ENCODE data around the gene KCNJ16.

DNA sequence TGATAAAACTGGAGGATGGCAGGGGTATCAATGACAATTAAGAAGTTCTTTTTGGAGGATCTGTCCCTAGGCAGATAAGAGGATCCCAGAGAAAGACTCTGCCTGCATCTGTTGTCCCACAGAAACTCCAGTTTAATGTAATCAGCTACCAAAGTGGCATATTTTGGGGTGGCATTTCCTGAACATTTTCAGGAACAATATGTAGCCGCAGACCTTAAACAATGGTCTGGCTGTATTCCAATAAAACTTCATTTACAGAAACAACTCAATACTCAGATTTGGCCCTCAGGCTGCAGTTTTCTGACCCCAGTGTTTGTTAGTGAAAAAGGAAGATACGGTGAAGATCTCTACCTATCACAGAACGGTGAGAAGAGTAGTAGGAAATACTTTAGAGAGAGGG is 46.1 kb downstream of the KCNJ16 start:
- TF ChIP-seq TAF1 (IDR thresholded peaks at IDR 0.05; ENCODE audit: borderline replicate concordance, low read depth, low read length) = no peak
- no peak for TF ChIP-seq POLR2A (IDR thresholded peaks at IDR 0.05; ENCODE audit: low read depth, low read length)
- TF ChIP-seq POLR2AphosphoS5 (IDR thresholded peaks at IDR 0.05; ENCODE audit: low read depth, low read length) = no peak
